AG04449 (cell line): Measurements from ENCODE around the gene CIAPIN1.

Experiments
- CTCF ChIA-PET: fragments of 350-600 bp; formaldehyde crosslinking; extraction: SDS; loops from one replicate; lab custom pipeline; 2021; ENCODE audit warnings: antibody characterized with exemption; lab: Yijun Ruan, JAX
- POLR2A ChIA-PET: fragments of 400-600, 350-600 bp; formaldehyde crosslinking; extraction: SDS; loops from one replicate; lab custom pipeline; 2020; ENCODE audit warnings: antibody characterized with exemption, inconsistent platforms; lab: Yijun Ruan, JAX
- DNase-seq: peaks from one replicate; pipeline ENCODE4 v3.0.0-alpha.2; 2010; ENCODE audit warnings: low read depth, low spot score
- H3K4me3 ChIP-seq: 2 replicates; pipeline ENCODE4 v1.5.1; 2011; ENCODE audit warnings: low read depth, mild to moderate bottlenecking, control low read depth, low read length
- TF ChIP-seq, protein P1 (sequence below): IDR thresholded peaks from one replicate; pipeline ENCODE4 v1.5.1; 2011; ENCODE audit warnings: mild to moderate bottlenecking, moderate library complexity, low read length, control low read depth, inconsistent platforms; ENCODE audit not compliant: insufficient read depth; ENCODE audit errors: missing control alignments

The CIAPIN1 gene

DNA sequence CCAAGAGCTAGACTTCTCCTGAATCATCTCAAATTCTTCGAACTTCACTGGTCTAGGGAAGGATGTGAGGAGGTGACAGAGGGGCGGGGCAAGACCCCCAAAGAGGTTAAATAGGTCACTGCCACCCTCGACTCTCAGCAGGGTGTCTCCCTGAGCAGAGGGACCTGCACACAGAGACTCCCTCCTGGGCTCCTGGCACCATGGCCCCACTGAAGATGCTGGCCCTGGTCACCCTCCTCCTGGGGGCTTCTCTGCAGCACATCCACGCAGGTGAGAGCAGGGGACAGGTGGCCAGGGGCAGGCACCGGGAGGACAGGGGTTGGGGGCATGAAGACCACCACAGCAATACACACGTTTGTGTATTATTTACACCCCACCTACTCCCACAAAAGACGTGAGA, 33.5 kb downstream of the CIAPIN1 start:
- no peak for DNase-seq
- ChIA-PET POLR2A (no interaction called here), CTCF (interaction anchor here (1.0 to 4.7 kb wide), 4 partner anchors 8 to 112 kb away, joined by 3 to 76 read pairs (median 3); no protein-coding TSS in a partner anchor)
- TF ChIP-seq, protein P1, sequence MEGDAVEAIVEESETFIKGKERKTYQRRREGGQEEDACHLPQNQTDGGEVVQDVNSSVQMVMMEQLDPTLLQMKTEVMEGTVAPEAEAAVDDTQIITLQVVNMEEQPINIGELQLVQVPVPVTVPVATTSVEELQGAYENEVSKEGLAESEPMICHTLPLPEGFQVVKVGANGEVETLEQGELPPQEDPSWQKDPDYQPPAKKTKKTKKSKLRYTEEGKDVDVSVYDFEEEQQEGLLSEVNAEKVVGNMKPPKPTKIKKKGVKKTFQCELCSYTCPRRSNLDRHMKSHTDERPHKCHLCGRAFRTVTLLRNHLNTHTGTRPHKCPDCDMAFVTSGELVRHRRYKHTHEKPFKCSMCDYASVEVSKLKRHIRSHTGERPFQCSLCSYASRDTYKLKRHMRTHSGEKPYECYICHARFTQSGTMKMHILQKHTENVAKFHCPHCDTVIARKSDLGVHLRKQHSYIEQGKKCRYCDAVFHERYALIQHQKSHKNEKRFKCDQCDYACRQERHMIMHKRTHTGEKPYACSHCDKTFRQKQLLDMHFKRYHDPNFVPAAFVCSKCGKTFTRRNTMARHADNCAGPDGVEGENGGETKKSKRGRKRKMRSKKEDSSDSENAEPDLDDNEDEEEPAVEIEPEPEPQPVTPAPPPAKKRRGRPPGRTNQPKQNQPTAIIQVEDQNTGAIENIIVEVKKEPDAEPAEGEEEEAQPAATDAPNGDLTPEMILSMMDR, result no peak
- H3K4me3 ChIP-seq, result no peak overlapping the region

DNA sequence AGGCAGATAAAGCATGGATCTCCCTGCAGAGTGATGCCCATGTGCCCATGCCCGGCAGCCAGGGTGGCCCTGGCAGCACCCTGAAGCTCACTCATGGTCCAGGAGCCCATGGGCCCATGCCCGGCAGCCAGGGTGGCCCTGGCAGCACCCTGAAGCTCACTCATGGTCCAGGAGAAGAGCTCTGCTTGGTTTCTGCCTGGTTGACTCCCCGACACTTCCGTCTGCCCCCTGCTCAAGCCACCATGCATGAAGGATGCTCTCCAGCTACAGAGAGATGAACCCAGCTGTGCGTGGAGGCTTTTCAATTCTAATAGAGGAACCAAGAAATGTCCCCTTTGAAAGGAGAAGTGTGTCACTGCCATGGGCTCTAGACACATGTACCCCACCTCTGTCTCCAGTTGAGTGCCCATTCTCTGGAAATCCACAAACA, 33.9 kb downstream of the CIAPIN1 start:
- no peak overlapping the region for H3K4me3 ChIP-seq
- POLR2A ChIA-PET, result no interaction called here
- no peak for DNase-seq
- TF ChIP-seq, protein P1, result no peak
- CTCF ChIA-PET, result interaction anchor here (1.2 to 4.7 kb wide), 5 partner anchors 9 to 113 kb away, joined by 3 to 76 read pairs (median 4); no protein-coding TSS in a partner anchor

DNA sequence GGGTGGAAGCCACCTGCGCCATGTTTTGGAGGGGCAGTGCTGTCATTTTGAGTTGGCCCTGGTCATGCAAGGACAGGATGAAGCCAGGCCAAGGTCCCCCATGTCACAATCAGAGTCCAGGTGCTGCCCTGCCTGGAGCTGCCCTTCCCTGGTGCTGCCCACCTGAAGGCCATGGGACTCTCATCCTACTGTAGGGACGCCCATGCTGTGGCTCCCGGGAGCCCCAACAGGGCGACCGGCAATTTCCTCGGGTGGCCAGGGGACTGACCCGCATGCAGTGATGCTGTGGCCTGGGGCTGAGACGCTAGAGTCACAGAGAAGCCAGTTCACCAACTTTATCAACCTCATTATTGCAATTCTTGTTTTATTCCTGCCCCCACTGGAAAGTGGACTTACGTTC, 34.6 kb downstream of the CIAPIN1 start:
- ChIA-PET CTCF (interaction anchor here (1.2 to 4.7 kb wide), 4 partner anchors 10 to 113 kb away, joined by 3 to 76 read pairs (median 5); no protein-coding TSS in a partner anchor), POLR2A (no interaction called here)
- TF ChIP-seq, protein P1, result no peak
- no peak for DNase-seq
- H3K4me3 ChIP-seq, result no peak overlapping the region

DNA sequence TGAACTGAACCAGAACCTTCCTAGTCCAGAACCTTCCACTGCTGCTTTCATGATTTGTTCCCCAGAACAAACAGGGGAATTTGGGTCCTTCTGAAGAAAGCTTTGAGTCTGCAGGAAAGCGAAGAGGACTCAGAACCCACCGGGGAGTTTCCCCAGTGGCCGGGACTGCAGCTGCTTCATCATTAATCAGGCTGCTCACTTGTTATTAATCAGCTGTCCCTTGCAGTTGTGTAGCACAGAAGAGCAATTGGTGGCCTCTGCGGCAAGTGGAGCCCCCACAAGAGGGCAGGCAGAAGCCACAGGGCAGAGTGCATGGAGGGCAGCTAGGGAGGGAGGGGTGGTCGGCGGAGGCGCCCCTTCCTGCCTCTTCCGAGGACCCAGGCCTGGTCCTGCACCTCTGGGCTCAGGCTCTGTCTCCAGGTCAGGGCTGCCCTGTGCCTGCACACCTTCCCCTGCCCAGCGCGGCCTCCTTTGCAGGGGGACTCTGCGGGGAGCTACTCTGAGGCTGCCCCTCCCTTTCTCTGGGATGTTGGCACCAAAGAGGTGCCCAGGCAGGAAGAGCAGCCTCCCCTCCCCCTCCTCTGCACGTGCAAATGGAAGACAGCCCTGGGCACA, 35.7 kb downstream of the CIAPIN1 start:
- ChIA-PET POLR2A (no interaction called here), CTCF (interaction anchor here (1.8 to 4.7 kb wide), 2 partner anchors 11 to 110 kb away, joined by 6 to 76 read pairs; no protein-coding TSS in a partner anchor)
- DNase-seq, result no peak

DNA sequence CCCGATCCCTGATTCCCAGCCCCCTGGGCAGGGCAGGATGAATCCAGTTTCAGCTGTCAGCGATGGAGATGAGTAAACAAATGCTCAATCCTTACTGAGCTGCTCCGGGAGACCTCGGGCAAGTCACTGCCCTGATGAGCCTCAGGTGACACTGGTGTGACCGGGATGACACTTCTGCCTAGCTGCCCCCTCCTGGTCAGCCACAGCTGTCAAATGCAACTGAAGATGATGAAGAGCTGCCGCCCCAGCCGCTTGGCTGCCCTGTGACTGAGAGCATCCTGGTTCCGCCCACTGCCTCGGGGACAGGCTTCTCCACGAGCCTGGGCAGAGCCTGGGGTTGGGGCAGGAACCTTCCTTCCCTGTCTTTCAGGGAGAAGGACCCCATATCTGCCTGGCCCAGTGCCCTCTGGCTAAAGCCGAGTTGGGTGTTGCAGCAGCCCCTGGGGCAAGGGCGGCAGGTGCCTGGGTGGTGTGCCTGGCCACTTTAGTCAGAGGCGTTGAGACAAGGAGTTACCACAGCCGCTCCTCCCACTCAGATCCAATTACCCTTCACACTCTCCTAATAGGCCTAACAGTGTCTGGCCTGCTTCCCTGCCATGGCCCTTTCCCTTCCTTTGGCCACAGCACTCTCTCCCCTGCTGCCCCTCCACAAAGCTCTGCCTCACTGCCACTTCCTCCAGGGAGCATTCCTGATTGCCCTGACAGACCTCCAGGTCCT, 37.2 kb downstream of the CIAPIN1 start:
- TF ChIP-seq, protein P1, result no peak
- CTCF ChIA-PET, result interaction anchor here (1.4 to 3.0 kb wide), 3 partner anchors 9 to 108 kb away, joined by 4 to 15 read pairs (median 5); no protein-coding TSS in a partner anchor
- POLR2A ChIA-PET, result no interaction called here
- H3K4me3 ChIP-seq, result no peak overlapping the region
- DNase-seq, result no peak

More for the DNA sequence above, 35.7 kb downstream of the CIAPIN1 start:
- TF ChIP-seq, protein P1, result no peak
- no peak overlapping the region for H3K4me3 ChIP-seq

DNA sequence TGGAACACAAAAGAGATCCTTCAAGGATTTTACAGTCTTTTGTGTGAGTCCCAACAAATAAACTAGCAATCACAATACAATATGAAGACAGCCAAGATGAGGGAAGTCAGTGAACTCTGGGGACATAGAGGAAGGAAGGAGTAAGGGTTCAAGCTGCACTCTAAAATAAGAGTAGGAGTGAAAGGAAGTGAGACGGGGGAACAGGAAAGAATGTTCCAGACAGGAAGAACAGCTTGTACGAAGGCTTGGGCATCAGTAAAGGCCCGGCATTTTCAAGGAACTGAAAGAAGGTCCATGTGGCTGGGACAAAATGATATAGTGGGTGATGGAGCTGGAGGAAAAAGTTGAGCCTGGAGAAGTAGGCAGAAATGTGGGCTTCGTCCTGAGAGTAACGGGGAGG, 38.1 kb downstream of the CIAPIN1 start:
- no peak overlapping the region for H3K4me3 ChIP-seq
- TF ChIP-seq, protein P1, result no peak
- POLR2A ChIA-PET, result no interaction called here
- DNase-seq, result no peak
- CTCF ChIA-PET, result interaction anchor here (1.4 to 3.0 kb wide), 3 partner anchors 10 to 107 kb away, joined by 4 to 15 read pairs (median 5); no protein-coding TSS in a partner anchor
